OCI-LY3 (cell line): ENCODE measurements around the gene INO80B.

Source experiments
- CTCF ChIP-seq: fragments of 200-600, 300-600 bp; sonication (generic); IDR thresholded peaks from 2 replicates; pipeline ENCODE4 v1.5.1; 2014; ENCODE audit warnings: antibody characterized with exemption, low read length, low read depth
- EZH2phosphoT487 ChIP-seq: fragments of 200-600 bp; shearing (Covaris generic); IDR thresholded peaks from 2 replicates; pipeline ENCODE4 v1.6.1; 2018; ENCODE audit warnings: antibody characterized with exemption, mixed run types, low read depth

GRCh38 chr2:74495440-74495839 lies 40.6 kb downstream of the INO80B start:
- TF ChIP-seq CTCF, result no peak
- TF ChIP-seq EZH2phosphoT487, result no peak
